Measurements from ENCODE around the gene CGNL1. TPM values are rescaled to one million over a fixed set of nuclear protein-coding genes. Genes with fewer than 3 reads are reported as not detected.

CGNL1 gene
- total RNA-seq, 6 donors from 2014 or later = 40.1 to 81.8 (median 63.0) TPM

DNA sequence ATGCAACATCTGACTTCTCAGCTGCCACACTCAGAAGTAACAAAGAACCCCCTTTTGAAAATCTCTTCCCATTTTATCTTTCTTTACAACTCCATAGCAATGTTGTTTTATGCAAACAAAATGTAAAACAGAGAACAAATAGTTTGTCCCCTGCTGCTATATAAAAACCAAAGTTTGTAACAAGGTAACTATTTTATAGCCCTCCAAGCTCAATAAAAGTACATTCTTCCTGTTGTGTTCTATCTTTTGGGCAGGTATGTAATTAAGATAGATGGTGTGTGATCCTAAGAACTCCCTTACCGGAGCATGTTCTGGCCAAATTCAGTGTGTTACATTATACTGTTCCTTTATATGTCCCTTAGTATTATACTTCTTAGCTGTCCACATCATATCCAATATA is 12.6 kb upstream of the CGNL1 start:
- Histone ChIP-seq H3K9me3 (no peaks in the 10 kb centered on the region), H3K27ac (no peak overlapping the region), H3K4me3 (no peak overlapping the region), H3K4me1 (peaks cover 0 to 5% (median 0%) of the 10 kb centered on the region in 4 donors), H3K36me3 (no peaks in the 10 kb centered on the region), H3K27me3 (no peaks in the 10 kb centered on the region)
- WGBS, 2 donors = 95 to 100% methylated on average over 1 of the region's 1 CpG
- DNase-seq (no peak), ATAC-seq (ENCODE audit: low FRiP score in 2 of 2) (no peak)
- TF ChIP-seq CTCF (IDR thresholded peaks at IDR 0.05) = no peak
- TF ChIP-seq POLR2AphosphoS5 (IDR thresholded peaks at IDR 0.05) = no peak
- no peak for TF ChIP-seq EP300 (IDR thresholded peaks at IDR 0.05)
- no peak for TF ChIP-seq POLR2A (IDR thresholded peaks at IDR 0.05)

DNA sequence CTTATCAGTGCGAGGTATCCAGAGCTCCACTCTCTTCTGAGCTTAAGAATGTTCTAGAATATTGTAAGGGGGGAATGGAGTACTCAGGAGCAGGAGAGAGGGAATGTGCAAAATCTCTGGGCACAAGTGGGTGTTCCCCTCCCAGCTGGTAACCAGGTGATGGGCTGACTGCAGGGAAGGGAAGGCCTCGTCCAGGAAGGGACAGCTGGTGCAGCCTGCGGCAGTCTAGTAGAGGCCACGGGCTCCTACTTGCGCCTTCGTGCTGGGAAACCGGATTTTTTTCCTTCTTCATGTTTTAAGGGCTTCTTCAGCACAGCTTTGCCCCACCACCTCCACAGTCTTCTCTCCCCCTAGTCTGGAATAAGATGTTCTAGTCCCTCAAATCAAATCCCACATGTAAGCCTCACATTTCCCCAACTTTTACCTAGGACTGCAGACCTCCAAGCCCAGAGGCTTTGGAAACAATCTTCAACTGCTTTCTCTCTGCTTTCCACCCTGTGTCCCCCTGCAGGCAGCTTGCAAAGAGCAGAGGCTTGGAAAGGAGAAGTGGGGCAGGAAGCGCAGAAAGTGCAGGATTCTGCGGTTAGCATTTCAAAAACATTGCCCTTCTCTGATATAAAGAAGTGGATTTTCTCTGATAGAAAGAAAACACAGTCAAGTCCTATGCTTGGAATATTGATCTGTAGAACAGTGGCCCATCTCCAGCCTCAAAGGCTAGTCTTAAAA is 11.9 kb upstream of the CGNL1 start:
- peaks cover 0 to 5% (median 0%) of the 10 kb centered on the region in 4 donors for H3K4me1 ChIP-seq
- no peak for ATAC-seq (ENCODE audit: low FRiP score in 2 of 2)
- H3K27ac ChIP-seq = no peak overlapping the region
- H3K9me3 ChIP-seq = no peaks in the 10 kb centered on the region
- H3K4me3 ChIP-seq = no peak overlapping the region
- no peaks in the 10 kb centered on the region for H3K27me3 ChIP-seq
- TF ChIP-seq POLR2A (IDR thresholded peaks at IDR 0.05) = no peak
- TF ChIP-seq EP300 (IDR thresholded peaks at IDR 0.05) = no peak
- no peak for TF ChIP-seq CTCF (IDR thresholded peaks at IDR 0.05)
- no peak for TF ChIP-seq POLR2AphosphoS5 (IDR thresholded peaks at IDR 0.05)
- no peaks in the 10 kb centered on the region for H3K36me3 ChIP-seq
- DNase-seq = no peak
- 60 to 65% methylated on average over 9 of the region's 9 CpGs for WGBS, 2 donors

DNA sequence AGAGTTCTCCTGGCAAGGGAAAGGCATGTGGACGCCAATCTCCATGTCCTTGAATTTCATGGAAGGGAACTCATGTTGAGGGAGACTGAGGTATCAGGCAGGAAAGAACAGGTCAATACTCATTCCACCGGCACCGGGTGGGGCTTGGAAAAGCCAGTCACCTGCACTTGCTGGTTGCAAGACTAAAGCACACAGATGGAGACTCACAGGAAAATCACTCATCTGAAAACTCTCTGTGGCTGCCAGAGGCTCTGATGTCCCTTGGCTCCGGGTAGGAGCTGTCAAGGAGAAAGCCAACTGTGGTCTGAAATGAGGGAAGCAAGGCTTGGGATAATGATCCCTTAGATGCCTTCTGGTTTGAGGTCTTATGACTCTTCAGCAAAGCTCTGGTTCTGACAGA is 8.7 kb upstream of the CGNL1 start:
- Histone ChIP-seq H3K4me1 (peaks cover 0 to 5% (median 0%) of the 10 kb centered on the region in 4 donors), H3K9me3 (no peaks in the 10 kb centered on the region), H3K36me3 (no peaks in the 10 kb centered on the region), H3K27me3 (no peaks in the 10 kb centered on the region), H3K27ac (no peak overlapping the region), H3K4me3 (no peak overlapping the region)
- ATAC-seq (ENCODE audit: low FRiP score in 2 of 2) (no peak), DNase-seq (no peak)
- WGBS, 2 donors = 78 to 88% methylated on average over 4 of the region's 4 CpGs
- TF ChIP-seq CTCF (IDR thresholded peaks at IDR 0.05) = no peak

DNA sequence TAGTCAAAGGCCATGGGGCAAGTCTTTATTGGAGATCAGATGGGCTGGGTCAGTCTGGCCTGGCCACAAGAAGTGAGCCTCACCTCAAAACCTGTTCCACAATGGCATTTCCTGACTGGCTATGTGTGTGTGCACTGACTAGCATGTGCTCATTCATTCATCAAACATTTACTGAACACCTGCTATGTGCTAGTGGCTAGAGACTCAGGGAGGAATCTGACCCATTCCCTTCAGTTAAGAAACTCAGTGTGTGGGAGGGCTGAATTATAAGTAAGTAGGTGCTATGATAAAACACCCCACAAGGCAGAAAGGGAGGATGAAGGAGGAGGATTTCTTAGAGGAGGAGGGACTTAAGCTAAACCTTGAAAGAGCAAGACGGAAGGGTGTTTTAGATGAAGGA is 5.4 kb upstream of the CGNL1 start:
- H3K9me3 ChIP-seq = no peaks in the 10 kb centered on the region
- TF ChIP-seq POLR2A (IDR thresholded peaks at IDR 0.05) (no peak), POLR2AphosphoS5 (IDR thresholded peaks at IDR 0.05) (no peak), CTCF (IDR thresholded peaks at IDR 0.05) (no peak), EP300 (IDR thresholded peaks at IDR 0.05) (no peak)
- no peak for DNase-seq
- H3K4me3 ChIP-seq = no peak overlapping the region
- no peaks in the 10 kb centered on the region for H3K27me3 ChIP-seq
- no peaks in the 10 kb centered on the region for H3K36me3 ChIP-seq
- no peak for ATAC-seq (ENCODE audit: low FRiP score in 2 of 2)
- no peak overlapping the region for H3K27ac ChIP-seq
- H3K4me1 ChIP-seq = no peaks in the 10 kb centered on the region
- 100% methylated on average over 1 of the region's 1 CpG for WGBS, 2 donors

DNA sequence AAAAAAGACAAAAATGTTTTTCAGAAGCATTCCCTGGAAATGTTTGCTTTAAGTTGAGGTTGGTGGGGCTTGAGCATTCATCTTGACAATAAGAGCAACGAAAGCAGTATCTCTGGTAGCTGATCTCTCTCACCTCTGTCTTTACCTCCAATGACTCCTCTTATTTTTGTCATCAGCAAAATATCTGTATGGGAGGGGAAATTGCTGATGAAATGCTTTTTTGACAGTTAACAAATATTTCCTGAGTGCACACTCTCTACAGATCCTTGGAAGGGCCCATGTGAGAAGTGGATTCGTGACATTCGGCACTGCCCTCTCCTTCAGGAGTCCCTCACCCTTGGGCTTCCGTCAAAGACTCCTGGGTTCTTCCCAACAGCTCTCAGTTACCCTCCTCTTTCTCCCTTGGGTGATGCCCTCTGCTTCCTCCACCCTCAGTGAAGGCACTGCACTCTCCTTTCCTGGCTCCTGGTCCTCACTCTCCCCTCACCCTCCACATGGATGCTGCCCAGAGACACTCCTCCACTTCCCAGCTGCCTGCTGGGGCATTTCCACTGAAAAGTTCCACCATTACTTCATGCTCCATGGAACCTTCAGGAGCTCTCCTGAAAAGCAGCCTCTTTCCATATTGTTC is 2.9 kb upstream of the CGNL1 start:
- WGBS, 2 donors = 68 to 75% methylated on average over 4 of the region's 4 CpGs
- DNase-seq = no peak

More for the DNA sequence above, 2.9 kb upstream of the CGNL1 start:
- Histone ChIP-seq H3K4me3 (no peak overlapping the region), H3K4me1 (peaks cover 0 to 14% (median 3%) of the 10 kb centered on the region in 4 donors), H3K9me3 (no peaks in the 10 kb centered on the region), H3K27me3 (no peaks in the 10 kb centered on the region), H3K36me3 (no peaks in the 10 kb centered on the region), H3K27ac (no peak overlapping the region)
- no peak for ATAC-seq (ENCODE audit: low FRiP score in 2 of 2)
- TF ChIP-seq POLR2AphosphoS5 (IDR thresholded peaks at IDR 0.05) (no peak), EP300 (IDR thresholded peaks at IDR 0.05) (no peak)

All from upper lobe of left lung (tissue), 6 donors.